ENCODE measurements around the gene OPCML.

Gene OPCML

GRCh38 chr11:133058501-133058900 lies 473.8 kb downstream of the OPCML start:
- no peak for DNase-seq

- DNase-seq, result no peak
These were observed 479.1 kb downstream of the OPCML start for GRCh38 chr11:133053124-133053776.

GRCh38 chr11:133052537-133052936 lies 479.8 kb downstream of the OPCML start:
- no peak for DNase-seq

- no peak for DNase-seq
These were observed 482.9 kb downstream of the OPCML start for GRCh38 chr11:133049244-133050019.

GRCh38 chr11:133048270-133048669 lies 484.0 kb downstream of the OPCML start:
- no peak for DNase-seq

GRCh38 chr11:133047771-133048115 lies 484.6 kb downstream of the OPCML start:
- no peak for DNase-seq

GRCh38 chr11:133047036-133047770 lies 485.1 kb downstream of the OPCML start:
- DNase-seq, result no peak

GRCh38 chr11:133046252-133046651 lies 486.0 kb downstream of the OPCML start:
- DNase-seq, result no peak

- DNase-seq, result no peak
These were observed 490.1 kb downstream of the OPCML start for GRCh38 chr11:133041928-133042882.

GRCh38 chr11:133041181-133041580 lies 491.1 kb downstream of the OPCML start:
- DNase-seq, result no peak

GRCh38 chr11:133040289-133040900 lies 491.9 kb downstream of the OPCML start:
- no peak for DNase-seq

- no peak for DNase-seq
These were observed 493.5 kb downstream of the OPCML start for GRCh38 chr11:133038850-133039249.

GRCh38 chr11:133034929-133035328 lies 497.4 kb downstream of the OPCML start:
- DNase-seq, result no peak

- no peak for DNase-seq
These were observed 503.2 kb downstream of the OPCML start for GRCh38 chr11:133029107-133029506.

GRCh38 chr11:133026952-133027351 lies 505.3 kb downstream of the OPCML start:
- DNase-seq, result no peak

GRCh38 chr11:133024301-133024700 lies 508.0 kb downstream of the OPCML start:
- no peak for DNase-seq

GRCh38 chr11:133023232-133023631 lies 509.1 kb downstream of the OPCML start:
- no peak for DNase-seq

GRCh38 chr11:133021553-133021952 lies 510.7 kb downstream of the OPCML start:
- no peak for DNase-seq

GRCh38 chr11:133020372-133020714 lies 512.0 kb downstream of the OPCML start:
- no peak for DNase-seq

GRCh38 chr11:133019545-133020371 lies 512.5 kb downstream of the OPCML start:
- DNase-seq, result no peak

GRCh38 chr11:133015457-133015856 lies 516.8 kb downstream of the OPCML start:
- no peak for DNase-seq

All from activated gamma-delta T cell (primary cell).